PC-9 (cell line): ENCODE measurements around the gene IL20.

ENCODE experiments used
- EZH2 ChIP-seq: fragments of 200-600 bp; sonication (generic); IDR thresholded peaks from 2 replicates; pipeline ENCODE4 v1.8.0; 2017; ENCODE audit warnings: antibody characterized with exemption, low read depth
- TF ChIP-seq, protein P1 (sequence below): fragments of 200-600 bp; sonication (generic); conservative IDR thresholded peaks from 2 replicates; pipeline ENCODE4 v1.6.1; 2017; ENCODE audit warnings: mixed run types, antibody characterized with exemption, mild to moderate bottlenecking, moderate library complexity

DNA sequence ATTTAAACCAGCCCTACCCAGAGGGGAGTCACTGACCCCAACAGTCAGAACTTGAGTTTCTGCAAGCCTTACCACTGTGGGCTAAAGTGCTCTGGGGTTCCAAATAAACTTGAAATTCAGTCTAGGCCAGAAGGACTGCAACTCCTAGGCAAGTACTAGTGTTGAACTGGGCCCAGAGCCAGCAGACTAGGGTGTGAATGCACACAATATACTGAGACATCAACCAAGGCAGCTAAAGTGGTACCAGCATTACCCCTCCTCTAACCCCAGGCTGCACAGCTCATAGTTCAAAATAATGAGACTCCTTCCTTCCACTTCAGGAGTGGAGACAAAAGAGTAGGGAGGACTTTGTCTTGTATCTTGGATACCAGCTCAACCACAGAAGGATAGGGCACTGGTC lies 18.9 kb upstream of the IL20 start:
- TF ChIP-seq, protein P1, sequence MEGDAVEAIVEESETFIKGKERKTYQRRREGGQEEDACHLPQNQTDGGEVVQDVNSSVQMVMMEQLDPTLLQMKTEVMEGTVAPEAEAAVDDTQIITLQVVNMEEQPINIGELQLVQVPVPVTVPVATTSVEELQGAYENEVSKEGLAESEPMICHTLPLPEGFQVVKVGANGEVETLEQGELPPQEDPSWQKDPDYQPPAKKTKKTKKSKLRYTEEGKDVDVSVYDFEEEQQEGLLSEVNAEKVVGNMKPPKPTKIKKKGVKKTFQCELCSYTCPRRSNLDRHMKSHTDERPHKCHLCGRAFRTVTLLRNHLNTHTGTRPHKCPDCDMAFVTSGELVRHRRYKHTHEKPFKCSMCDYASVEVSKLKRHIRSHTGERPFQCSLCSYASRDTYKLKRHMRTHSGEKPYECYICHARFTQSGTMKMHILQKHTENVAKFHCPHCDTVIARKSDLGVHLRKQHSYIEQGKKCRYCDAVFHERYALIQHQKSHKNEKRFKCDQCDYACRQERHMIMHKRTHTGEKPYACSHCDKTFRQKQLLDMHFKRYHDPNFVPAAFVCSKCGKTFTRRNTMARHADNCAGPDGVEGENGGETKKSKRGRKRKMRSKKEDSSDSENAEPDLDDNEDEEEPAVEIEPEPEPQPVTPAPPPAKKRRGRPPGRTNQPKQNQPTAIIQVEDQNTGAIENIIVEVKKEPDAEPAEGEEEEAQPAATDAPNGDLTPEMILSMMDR = no peak
- no peak for TF ChIP-seq EZH2
